ENCODE data around the gene PEX26.
"Not testable (repeated sequence)": the region's sequence is repeated elsewhere in the genome, so short reads cannot be mapped to it uniquely, and the experiment has no call there.

The PEX26 gene

DNA sequence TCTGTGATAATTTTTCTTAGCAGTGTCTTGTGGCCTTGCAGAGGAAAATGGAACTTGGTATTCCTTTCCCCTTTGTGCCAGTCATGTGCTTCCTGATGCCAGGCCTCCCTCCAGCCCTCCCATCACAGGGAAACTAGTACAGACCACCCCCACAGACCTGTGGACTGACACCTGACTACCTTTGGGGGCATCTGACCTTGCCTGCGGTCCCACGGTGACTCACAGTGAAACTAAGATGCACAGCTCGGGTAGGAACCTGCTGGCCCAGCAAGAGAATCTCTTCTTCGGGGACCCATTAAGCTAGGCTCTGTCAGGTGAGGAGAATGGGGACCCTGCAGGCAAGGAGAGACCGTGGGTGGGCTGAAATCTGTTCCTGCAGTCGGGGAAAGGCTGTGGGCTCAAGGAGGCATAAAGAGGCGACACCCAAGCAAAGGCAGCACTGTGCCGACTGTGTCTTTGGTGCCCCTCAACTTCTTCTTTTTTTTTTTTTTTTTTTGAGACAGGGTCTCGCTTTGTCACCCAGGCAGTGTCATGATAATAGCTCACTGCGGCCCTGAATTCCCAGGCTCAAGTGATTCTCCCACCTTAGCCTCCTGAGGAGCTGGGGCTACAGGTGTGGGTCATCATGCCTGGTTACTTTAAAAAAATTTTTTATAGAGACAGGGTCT is 20.8 kb upstream of the PEX26 start:
- no peak for DNase-seq

DNA sequence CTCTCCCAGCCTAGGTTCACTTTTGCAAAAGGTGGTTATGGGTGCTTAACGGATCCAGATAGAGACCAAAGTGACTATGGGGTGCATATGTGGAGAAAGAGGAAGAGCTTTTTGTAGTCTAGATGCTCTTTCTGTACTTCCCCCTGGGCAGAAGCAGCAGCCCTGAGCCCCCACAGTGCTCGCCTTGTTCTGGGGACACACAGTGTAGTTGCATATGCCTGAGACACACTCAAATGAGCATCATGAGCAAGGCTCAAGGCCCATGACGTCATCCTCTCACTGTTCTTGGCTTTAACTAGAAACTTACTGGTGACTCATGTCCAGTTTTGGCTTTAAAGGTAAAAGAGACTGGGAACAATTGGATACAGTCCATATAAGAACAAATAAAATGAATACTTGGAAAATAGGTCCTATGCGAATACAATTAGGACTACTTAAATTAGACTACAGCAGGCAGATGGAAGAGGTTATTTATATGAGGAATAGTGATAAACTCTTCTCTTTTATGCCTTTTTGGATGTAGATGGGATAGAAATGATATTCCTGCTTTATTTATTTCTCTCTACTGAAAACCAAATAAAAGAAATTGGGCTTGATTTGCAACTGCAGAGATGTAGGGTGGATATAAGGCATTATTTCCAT is 20.1 kb upstream of the PEX26 start:
- DNase-seq: peak; percentile 59 to 89

DNA sequence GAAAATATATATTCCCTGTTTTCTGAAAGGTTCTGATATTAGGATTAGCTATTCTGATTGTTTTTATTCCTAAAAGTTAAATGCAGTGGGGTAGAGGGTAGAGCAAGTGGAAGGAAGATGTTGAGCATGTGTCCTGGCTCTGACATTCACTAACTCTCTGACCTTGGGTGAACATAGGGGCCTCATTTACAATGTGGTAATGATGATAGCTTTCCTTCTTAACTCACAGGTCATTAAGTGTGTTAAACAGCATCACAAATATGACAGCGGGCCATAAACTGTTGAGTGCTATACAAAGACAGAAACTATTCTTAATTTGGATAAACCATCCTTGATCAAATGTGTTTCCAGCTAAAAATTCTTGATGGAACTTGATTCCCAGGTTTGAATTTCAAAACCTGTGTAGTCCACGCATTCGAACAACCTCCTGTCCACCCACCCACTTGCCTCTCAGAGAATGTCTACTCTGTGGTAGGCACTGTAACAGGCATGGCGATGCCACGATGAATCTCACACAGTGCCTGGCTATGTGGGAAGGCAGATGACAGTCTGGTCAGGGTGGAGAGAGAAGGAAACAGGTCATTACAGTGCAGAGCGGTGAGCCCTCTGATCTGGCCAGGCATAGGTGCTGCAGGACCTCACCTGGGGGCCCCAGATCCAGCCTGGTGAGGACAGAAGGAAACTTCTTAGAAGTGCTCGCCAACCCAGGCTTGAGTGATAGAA is 19.3 kb upstream of the PEX26 start:
- DNase-seq: no peak

DNA sequence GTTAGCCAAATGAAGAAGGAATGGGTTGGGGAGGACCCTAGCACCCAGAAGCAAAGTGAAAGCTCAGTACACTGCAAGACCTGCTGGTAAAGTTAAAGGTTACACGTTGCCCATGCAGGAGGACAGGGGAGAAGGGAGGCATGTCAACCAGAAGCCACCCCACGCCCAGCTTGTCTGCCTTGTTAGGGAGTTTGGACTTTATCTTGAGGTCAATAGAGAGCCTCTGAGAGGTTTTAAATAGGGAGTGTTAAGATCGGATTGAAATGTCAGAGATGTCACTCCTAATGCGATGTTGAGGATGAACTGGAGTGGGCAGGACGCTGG is 18.7 kb upstream of the PEX26 start:
- no peak for DNase-seq

DNA sequence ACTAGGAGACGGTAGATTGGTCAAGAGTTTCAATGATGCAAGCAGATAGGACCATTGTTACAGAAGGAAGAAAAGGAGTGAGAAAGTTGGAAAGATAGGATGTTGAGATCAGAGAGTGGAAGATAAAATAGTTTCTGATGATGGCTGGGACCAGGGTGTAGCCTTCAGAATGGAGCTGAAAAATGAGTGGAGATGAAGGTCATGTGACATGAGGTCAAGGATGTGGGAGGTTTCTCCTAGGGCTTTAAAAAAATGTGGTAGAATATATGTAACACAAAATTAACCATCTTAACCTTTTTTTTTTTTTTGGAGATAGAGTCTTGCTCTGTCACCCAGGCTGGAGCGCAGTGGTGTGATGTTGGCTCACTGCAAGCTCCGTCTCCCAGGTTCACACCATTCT is 18.3 kb upstream of the PEX26 start:
- no peak for DNase-seq

DNA sequence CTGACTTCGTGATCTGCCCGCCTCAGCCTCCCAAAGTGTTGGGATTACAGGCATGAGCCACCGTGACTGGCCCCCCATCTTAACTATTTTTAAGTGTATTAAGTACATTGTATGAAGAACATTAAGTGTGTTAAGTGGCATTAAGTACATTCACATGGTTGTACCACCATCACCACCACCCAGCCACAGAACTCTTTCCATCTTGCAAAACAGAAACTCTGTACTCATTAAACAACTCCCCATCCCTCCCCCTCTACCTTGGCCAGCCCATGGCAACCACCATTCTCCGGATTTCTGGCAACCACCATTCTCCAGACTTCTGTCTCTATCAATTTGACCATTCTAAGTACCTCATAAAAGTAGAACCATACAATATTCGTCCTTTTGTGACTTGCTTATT is 17.8 kb upstream of the PEX26 start:
- no peak for DNase-seq

DNA sequence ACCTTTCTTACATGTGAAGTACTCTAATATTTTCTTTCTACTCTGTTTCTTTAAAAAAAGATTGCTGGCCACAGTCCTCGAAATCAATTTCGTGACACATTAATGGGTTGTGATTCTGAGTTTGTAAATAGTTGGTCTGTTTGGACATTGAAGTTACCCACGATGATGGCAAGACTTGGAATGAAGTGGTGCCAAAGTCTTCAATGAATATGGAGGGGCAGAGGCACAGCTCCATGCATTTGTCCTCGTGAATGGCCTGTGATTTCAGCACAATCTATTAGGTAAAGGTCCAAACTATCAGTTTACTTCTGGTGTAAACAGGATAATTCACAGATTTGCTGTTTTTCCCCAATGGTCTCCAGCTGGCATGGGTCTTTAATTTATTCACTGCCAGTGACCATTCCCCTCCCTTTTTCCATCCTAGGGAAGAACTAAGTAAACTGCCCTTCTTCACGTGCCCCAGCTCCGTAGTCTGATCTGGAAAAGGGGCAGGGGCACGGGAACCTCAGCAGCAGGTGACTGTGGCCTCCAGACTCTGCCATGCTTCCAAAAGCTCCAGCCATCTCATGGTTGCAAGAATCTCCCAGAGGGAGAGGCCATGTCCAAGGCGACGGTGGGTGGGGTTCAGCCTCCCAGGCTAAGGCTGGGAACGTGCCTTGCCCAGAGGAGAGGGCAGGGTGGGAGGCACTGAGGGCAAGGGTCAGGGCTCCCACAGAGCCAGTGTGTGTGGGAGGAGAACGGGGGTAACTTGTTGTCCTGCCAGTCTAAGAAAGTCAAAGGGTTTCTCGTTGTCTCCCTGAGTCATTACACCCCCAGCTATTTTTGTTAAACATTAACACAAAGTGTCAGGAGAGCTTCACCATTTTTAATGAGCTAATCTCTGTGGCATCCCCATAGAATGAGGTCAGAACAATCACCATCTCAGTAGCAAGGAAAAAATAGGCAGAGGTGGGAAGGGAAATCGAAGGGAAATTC is 16.9 kb upstream of the PEX26 start:
- DNase-seq: peak; percentile 48 to 88

DNA sequence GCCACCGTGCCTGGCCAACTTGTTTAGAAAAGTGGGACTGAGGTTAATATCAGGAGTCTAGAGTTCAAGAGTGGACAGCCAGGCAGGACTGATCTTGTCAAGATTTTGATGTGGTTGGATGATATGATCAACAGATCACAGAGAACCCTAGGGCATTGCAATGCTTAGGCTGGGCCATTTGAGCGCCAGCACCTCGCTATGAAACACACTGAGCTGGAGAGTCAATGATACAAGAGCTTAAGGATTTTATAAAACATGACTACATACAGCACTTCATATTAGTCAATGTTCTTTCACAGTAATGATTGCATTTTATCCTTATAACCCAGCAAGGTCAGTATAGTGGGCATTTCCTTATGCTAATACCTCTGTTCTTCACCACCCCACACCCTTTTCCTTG is 15.4 kb upstream of the PEX26 start:
- DNase-seq: no peak

DNA sequence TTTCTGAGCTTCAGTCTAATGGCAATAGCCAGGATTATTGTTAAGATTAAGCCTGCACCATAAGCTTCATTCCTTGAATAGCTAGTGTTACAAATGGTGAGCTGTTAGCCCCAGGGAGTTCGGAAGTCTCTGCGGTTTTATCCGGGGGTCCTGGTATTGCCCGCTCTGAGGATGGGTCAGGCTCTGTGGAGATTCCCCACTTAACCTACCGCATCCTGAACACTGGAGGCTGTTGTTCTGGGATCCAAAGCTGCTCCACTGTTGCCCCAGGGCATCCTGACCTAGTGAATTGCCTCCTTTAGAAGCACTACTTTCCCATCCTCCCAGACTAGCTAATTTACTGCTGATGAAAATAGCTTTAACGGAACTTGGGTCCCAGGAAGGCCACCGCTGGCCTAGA is 14.5 kb upstream of the PEX26 start:
- no peak for DNase-seq

DNA sequence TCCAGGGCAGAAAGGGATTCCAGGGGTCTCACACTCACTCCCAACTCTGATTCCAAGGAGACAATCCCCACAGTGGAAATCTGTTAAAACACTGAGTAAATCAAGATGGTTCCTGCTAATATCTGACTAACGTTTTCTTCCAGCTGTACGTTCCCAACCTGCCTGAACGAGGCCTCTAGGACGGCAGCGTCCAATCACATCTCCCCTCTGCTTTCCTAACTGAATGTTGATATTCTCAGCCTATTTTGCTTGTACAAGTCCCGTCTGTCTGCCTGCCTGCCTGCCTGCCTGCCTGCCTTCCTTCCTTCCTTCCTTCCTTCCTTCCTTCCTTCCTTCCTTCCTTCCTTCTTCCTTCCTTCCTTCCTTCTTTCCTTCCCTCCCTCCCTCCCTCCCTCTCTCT is 14.1 kb upstream of the PEX26 start:
- not testable (repeated sequence) for DNase-seq

DNA sequence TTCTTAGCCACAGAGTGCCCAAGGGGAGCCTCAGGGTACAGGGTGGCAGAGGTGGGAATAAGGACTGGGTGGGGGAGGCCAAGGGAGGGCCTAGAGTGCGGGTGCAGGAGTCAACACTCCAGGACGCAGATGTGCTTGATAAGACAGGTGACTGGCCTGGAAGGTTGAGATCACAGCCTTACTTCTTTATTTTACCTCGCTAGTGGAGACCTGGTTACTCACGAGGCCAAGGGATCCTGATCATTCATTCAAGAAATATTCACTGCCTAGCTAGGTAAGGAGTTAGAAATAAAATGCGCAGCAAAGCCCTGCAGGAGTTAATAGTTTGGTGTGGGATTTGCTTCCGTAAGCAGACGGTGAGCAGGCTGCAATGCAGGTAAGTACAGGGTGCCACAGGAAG is 13.2 kb upstream of the PEX26 start:
- no peak for DNase-seq

DNA sequence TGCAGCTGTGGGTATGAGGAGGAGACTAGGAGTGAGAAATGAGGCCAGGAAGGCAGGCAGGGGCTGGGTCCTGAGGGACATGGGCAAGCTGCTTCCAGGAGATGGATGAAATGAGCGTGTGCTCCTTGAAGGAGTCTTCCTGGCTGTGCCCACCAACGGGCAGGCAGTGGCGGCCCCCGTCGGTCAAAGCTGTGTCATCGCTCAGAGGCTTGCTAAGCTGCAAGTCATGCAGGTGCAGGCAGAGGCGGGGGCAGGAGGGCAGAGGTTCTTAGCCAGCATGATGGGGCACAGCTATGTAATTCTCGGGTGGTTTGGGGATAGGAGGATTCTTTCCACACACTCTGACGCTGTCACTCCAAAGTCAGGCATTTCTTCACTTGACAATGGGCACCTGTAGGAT is 12.5 kb upstream of the PEX26 start:
- DNase-seq: no peak

DNA sequence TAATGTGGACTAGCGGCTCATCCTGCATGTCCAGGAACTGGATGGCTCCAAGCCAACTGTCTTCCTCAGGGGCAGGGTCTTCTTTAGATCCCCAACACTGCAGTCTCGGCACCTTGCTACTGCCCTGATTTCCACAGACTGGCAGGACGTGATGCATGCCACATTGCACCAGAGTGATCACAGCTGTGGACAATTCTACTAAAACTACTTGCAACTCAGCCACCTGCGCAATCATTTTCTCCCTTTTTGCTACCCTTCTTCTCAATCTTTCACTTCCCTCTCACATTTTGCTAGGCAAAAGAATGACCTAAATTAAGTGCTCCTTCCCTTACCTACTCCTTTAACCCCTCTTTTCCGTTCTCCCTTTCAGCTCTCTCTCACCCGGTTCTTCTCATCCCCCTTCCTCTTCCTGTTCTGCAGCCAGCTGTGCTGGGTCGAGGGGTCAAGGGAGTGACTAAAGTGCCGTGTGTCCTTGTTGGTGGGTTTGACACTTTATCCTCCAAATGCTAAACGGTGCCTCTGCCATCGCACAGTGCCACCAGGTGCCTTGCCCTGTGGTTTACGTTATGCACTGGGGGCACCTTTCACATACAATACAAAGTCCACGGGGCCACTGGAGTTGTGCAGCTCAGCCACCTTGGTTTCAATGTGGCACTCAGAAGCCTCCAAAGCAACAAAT is 11.5 kb upstream of the PEX26 start:
- DNase-seq: no peak

DNA sequence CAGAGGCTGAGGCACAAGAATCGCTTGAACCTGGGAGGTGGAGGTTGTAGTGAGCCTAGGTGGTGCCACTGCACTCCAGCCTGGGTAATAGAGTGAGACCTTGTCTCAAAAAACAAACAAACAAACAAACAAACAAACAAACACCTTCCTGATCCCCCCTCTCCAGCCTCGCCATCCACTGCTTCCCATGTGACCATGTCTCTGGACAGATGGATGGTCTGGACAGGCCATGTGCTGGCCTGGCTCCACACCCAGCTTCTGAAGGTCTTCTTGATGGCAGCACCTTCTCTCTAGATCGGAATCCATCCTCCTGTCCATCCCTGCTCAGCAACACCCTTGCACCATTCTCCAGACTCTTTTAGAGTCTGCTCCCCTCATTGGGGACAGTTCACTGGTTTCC is 10.7 kb upstream of the PEX26 start:
- no peak for DNase-seq

DNA sequence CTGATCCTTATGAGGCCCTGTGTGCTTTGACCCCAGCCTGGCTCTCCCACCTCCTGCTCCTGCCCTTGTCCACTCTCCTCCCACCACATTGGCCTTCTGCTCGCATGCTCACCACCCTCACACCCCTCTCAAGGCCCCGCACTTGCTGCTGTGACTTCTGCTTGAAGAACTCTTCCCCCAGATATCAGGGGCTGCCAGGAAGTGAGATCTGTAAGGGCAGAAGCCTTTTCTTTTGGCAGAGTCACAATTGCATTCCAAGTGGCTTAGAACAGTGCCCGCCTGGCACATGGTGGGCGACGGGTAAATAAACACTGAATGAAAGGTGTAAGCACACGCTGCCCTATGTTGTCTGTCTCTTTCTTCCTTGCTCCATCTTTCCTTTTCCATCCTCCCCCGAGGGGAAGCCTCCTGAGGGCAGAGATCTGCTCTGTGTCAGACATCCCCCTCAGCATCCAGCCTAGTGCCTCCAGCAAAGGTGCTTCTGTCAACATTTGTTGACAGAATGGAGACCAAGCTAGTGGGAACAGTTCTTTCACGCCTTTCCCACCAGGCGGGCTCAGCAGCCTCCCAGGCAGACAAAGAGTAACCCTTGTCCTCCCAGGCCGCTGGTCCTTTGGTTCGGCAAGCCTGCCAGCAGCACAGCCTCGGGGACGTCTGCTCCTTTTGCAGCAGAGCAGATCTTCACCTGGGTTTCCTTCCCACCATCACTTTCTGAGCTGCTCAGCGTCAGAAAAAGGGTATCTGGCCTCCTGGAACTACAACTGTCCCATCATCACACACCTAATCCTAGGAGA is 10.0 kb upstream of the PEX26 start:
- DNase-seq: no peak

DNA sequence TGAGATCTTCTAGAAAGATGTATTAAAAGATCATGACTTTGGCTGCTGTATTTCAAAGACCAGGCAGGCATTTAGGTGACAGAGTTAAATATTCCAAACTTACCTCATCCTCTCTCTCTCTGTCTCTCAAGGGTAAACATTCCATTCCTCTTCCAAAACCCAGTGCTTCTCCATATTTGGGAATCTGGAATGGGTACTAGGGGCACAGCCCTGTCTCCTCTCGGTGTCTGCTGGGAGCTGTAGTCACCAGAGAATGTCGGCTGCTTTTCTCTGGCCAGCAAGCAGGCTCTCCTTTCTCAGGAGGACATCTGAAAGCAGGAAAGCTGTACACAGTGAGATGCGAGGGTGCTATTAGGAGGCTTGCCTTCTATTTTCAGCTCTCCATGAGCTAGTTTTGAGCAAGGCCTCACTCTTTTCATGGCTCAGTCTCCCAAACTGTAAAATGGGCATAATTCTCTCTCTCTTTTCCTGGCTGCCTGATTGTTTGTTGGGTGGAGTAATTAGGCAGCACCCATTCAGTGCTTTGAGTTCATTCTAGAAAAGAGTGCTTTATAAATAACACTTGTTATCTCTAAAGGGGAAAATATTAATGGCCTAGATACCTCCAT is 9.3 kb upstream of the PEX26 start:
- no peak for DNase-seq

DNA sequence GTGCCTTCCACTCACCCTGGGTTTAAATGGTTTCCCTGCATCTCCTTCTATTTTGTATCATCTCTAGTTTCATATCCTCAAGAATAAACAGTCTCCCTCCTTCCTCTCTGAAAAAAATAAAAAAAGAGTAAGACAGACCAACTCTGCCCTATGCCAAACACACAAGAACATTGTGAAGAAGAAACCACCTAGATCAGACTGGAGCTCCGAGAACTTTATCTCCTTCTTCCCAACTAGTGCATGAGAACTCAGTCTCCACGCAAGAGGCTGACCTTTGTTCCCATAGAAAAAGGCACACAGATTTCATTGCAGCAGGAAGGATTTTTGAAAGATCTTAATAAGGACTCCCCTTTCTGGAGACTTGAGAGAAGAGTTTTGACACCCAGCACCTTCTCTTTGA is 8.7 kb upstream of the PEX26 start:
- no peak for DNase-seq

DNA sequence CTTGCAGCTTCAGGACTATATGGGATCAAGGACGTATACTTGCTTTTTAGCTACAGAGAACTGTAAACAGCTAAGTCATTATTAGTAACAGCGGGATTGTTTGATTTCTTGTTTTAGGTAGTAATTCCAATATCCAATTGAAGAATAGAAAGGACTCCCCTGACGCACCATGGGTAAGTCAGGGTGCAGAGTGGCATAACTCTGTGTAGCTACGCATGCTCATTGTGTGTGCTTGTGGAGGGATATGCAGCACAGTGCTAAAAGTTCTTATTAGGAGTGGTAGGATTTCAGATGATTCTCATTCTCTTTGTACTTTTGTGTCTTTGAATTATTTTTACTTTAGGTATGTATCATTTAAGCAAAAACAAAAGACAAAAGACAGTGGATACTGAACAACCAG is 7.7 kb upstream of the PEX26 start:
- no peak for DNase-seq

DNA sequence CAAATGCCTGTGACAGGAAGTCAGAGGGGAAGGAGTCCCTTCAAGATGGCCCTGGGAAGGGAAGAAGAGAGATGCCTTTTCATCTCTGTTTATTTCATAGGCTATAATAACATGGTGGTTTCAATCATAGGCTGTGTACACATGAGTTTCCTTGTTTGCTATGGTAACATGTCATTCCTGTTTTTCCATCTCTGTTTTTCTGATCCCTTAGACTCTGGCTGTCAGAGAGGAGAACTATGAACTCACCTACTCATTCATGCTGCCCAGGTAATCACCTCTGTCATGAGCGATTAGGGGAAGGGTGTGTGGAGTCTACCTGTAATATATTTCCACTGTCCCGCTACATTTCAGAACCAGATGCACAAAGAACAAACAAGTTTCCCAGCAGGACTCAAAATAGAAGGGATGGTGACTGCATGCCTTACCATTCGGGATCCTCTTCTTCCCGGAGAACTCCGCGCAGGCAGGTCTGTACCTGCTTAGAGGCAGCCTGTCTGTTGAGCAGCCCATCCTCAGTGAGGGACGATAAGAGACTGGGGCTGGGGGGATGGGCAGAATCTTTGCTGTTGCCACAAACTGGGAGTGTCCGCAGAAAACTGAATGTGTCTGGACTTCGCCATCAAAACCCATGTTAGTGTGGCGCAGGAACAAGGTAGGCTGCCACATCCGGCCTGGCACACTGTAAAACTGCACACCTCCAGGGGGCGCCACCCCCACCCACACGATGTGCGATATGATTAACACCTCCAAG is 7.1 kb upstream of the PEX26 start:
- no peak for DNase-seq

DNA sequence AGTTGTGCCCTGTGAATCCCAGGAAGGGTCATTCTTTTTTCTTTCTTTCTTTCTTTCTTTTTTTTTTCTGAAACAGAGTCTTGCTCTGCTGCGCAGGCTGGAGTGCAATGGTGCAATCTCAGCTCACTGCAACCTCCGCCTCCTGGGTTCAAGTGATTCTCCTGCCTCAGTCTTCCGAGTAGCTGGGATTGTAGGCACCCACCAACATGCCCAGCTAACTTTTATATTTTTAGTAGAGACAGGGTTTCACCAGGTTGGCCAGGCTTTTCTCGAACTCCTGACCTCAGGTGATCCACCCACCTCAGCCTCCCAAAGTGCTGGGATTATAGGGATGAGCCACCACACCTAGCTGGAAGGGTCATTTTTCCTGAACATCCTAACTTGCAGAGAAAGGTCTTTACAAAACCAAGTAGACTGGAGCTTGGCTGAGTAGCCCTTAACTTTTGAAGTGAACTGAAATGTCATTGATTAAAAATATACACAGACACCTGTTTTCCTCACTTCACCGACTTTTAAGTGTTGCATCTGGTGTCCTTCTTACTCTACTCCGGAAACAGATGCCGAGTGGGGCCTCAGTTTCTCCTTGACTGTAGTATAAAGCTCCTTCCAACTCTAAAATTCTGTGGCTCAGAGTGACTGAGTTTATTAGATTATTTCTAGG is 6.4 kb upstream of the PEX26 start:
- DNase-seq: not testable (repeated sequence)
